Fibroblast of villous mesenchyme (primary cell): ENCODE results near the gene MAPKAPK3. TPM values are rescaled to one million over a fixed set of nuclear protein-coding genes. Genes with fewer than 3 reads are reported as not detected.
A peak's percentile ranks its signal among the peaks of the same experiment; 100 is the strongest.

Experiments used
- DNase-seq: peaks from one replicate; pipeline ENCODE4 v3.0.0-alpha.2; 2010; ENCODE audit warnings: low read depth
- H3K4me3 ChIP-seq: 2 replicates; pipeline ENCODE4 v1.5.1; 2011; ENCODE audit warnings: low read depth, mild to moderate bottlenecking, low read length
- total RNA-seq: library from RNA; depleted of rRNA; stranded (reverse); fragments of >200 nt; gene quantifications from 2 replicates; pipeline ENCODE4 v1.2.3, GENCODE V29; 2012
- TF ChIP-seq, protein P1 (sequence below): IDR thresholded peaks from 2 replicates; pipeline ENCODE4 v1.5.1; 2012; ENCODE audit warnings: low read depth, mild to moderate bottlenecking, low read length; ENCODE audit not compliant: insufficient read depth

Gene MAPKAPK3
- total RNA-seq, 1 donor, result 19.0 TPM

DNA sequence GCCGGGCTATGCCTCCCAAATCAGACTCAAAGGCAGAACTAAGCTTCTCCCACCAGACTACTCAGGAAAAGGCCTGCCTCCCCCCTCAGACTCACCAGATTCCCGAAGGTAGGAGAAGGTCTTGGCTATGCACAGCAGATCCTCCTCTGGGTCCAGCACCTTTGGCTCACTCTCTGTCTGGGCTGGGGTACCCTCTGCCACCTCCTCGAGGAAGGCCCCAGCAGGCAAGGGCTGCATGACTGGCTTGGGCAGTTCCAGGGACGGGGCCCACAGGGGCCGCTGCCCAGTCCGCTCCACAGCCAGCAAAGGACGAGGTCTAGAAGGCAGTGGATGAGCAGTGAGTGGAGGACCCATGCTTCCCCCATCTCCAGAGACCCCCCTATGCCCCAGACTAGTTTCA is 8.7 kb upstream of the MAPKAPK3 start:
- TF ChIP-seq, protein P1, sequence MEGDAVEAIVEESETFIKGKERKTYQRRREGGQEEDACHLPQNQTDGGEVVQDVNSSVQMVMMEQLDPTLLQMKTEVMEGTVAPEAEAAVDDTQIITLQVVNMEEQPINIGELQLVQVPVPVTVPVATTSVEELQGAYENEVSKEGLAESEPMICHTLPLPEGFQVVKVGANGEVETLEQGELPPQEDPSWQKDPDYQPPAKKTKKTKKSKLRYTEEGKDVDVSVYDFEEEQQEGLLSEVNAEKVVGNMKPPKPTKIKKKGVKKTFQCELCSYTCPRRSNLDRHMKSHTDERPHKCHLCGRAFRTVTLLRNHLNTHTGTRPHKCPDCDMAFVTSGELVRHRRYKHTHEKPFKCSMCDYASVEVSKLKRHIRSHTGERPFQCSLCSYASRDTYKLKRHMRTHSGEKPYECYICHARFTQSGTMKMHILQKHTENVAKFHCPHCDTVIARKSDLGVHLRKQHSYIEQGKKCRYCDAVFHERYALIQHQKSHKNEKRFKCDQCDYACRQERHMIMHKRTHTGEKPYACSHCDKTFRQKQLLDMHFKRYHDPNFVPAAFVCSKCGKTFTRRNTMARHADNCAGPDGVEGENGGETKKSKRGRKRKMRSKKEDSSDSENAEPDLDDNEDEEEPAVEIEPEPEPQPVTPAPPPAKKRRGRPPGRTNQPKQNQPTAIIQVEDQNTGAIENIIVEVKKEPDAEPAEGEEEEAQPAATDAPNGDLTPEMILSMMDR, result no peak
- no peak overlapping the region for H3K4me3 ChIP-seq
- DNase-seq, result no peak

DNA sequence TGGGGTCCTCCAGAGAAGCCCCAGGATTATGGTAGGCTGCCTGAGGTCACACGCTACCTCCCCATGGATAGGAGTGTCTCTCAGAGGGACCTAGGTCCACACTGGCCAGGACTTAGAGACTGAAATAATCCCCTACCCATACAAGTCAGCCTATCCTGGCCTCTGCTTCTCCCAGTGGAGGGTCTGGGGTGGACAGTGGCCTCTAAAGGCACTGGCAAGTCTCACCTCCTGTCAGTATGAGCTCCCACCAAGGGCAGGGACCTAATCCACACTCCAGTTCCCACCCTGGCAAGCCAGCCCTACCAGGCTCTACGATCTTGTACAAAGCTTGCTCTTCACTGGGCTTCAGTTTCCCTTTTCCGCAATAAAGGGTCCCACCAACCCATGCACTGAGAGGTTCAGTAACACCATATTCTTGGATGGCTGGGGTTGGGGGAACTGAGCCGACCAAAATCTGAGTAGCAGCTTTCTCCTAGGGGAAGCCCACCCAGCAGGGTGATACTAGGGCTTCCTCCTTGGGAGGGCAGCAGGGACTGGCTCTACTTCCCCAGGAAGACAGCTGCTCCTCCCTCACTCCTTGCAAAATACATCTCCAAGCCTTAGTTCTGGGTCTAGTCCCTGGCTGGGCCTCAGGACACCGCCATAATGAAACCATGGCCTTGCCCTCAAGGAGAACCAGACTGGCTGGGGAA is 7.7 kb upstream of the MAPKAPK3 start:
- TF ChIP-seq, protein P1, result no peak
- H3K4me3 ChIP-seq, result no peak overlapping the region

GRCh38 chr3:50609763-50610085 is 7.2 kb upstream of the MAPKAPK3 start:
- no peak overlapping the region for H3K4me3 ChIP-seq
- TF ChIP-seq, protein P1, result no peak
- DNase-seq, result no peak

More for the DNA sequence above, 7.7 kb upstream of the MAPKAPK3 start:
- DNase-seq, result no peak

GRCh38 chr3:50610181-50610971 is 6.6 kb upstream of the MAPKAPK3 start:
- DNase-seq, result no peak
- H3K4me3 ChIP-seq, result peak overlapping the region; percentile 74
- TF ChIP-seq, protein P1, result no peak

GRCh38 chr3:50610992-50611463 is 5.9 kb upstream of the MAPKAPK3 start:
- TF ChIP-seq, protein P1, result no peak
- H3K4me3 ChIP-seq, result peak overlapping the region; percentile 74

GRCh38 chr3:50611464-50612233 is 5.3 kb upstream of the MAPKAPK3 start, which contains the start of gene CISH:
Gene CISH, minus strand, starts transcription at chr3:50611774. Its CDS starts 124 bp downstream, at chr3:50611650.
- DNase-seq, result peak; percentile 98
- TF ChIP-seq, protein P1, result peak; percentile 51
- H3K4me3 ChIP-seq, result peak within 1 kb of the TSS; percentile 74

More at GRCh38 chr3:50610992-50611463, 5.9 kb upstream of the MAPKAPK3 start:
- no peak for DNase-seq
